Measurements from ENCODE around the gene KLF16.

Gene KLF16

DNA sequence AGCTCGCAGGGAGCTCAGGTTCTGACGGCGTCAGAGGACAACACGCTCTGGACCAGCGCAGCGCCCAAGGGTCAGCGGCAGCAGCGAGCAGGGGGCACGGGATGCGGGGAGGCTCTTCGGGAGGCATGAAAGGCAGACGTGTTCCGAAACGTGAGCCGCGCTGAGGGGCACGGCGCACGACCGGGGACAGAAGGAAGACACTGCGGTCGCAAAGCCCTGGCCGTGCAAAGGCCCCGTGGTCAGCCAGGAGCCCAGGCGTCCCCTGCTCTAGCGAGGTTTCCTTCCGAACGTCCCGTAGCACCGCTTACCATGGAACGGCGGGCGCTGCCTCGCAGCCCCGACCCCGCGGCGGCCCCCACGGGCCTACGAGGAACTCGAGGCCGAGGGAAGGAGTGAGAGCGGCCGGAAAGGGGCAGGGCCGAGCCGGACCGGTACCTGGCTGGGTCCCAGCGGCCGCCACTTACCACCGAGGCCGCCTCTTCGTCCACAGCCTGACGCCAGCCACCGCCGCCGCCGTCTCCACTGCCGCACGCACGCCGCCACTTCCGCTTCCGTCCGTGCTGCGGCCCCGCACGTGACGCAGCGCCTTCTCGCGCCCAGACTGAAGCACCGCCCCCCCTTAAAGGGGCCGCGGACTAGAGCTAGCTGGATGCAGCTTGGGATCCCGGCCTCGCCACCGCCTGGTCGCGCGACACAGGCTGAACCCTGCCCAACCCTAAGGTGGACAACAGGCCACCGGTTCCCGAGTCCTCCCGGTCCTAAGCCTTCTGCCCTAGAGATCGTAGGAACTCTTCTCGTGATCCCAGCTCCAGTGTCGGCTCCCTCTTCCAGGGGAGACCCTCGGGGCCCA is 12.5 kb upstream of the KLF16 start:
- peak overlapping the region; percentile 97 for H3K4me3 ChIP-seq (ENCODE audit: low read depth, low read length)
- TF ChIP-seq, protein P1, sequence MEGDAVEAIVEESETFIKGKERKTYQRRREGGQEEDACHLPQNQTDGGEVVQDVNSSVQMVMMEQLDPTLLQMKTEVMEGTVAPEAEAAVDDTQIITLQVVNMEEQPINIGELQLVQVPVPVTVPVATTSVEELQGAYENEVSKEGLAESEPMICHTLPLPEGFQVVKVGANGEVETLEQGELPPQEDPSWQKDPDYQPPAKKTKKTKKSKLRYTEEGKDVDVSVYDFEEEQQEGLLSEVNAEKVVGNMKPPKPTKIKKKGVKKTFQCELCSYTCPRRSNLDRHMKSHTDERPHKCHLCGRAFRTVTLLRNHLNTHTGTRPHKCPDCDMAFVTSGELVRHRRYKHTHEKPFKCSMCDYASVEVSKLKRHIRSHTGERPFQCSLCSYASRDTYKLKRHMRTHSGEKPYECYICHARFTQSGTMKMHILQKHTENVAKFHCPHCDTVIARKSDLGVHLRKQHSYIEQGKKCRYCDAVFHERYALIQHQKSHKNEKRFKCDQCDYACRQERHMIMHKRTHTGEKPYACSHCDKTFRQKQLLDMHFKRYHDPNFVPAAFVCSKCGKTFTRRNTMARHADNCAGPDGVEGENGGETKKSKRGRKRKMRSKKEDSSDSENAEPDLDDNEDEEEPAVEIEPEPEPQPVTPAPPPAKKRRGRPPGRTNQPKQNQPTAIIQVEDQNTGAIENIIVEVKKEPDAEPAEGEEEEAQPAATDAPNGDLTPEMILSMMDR (IDR thresholded peaks at IDR 0.05; ENCODE audit: low read depth, low read length): no peak

DNA sequence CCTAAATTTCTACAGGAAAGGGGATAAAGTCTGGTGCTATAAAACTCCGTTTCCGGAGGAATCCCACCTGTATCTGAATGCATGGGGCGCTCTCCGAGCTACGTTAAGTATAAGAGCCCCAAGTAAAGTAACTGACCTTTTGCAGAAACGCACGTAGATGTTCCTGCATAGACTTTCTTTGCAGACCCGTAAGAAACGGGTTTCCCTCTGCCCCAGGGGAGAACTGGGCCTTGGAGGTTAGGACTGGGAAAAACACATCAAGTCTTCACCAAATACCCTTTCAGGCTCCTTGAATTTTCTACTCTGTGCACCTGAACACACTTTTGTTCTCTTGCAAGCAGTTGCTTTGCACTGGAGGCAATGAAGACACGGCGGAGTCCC is 11.9 kb upstream of the KLF16 start:
- H3K4me3 ChIP-seq (ENCODE audit: low read depth, low read length): peak overlapping the region; percentile 97

DNA sequence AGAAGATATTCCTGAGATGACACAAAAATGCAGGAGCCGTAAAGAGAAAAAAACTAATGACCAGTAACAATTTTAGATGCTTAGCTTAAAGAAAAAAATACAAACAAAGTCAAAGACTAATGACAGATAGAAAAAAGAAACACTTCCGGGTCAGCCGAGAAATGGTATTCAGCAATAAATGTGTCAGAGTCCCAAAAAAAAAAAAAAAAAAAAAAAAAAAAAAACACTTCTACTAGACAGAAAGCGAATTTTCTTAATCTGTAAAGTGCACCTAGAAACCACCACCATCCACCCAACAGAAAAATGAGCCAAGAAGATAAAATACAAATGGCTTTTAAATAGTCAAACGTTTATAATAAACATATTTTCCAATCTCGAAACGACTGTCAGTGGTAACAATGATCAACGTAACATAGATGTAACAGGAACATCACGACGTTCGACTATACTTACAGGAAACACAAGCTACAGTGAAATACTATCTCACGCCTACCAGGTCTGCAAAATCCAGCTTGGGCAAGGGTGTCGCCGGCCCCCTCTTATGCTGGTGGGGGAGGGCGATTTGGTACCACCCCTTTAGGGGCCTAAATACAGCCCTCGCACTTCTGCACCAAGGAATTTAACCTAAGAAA is 11.3 kb upstream of the KLF16 start:
- peak overlapping the region; percentile 97 for H3K4me3 ChIP-seq (ENCODE audit: low read depth, low read length)
- TF ChIP-seq, protein P1 (IDR thresholded peaks at IDR 0.05; ENCODE audit: low read depth, low read length): no peak

DNA sequence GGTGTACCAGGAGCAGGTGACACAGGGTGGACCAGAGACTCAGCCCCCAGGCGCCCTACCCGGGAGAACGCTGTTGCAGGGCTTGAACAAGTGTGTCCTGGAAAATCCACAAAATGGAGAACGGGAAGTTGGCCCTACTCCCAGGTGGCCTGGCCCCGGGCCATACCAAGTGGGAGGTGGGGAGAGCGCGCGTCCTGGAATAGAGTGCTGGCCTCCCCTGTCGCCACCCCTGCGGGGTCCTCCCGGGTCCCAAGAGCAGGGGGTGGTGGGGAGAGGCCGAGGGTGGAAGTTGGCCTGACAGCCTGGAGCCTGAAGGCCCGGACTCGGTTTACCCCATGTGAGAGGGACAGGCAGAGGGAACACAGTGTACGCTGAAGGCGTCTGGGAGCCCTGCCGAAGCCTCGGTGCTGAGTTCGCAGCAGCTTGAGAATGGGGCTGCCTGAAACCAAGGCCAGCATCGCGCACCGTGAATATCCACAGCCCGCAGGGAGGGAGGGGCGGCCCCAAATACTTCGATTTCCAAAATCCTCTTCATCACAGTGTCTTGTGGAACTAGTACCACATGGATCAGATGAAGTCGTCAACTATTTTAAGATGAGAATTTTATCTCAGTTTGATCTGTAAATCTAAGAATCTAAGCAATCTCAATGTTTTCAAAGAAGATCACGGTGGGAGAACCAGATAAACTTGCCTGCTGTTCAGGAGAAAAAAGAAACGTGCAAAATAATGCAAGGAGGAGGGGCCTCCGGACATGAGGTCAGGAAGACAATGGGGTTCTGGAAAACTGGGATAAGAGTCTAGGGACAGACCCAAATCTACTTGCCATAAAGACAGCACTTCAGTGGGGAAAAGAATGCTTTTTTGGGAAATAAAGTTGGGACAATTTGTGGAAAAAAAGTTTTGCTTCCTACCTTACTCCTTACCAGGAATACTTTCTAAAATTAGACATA is 10.4 kb upstream of the KLF16 start:
- H3K4me3 ChIP-seq (ENCODE audit: low read depth, low read length): peak overlapping the region; percentile 97
- TF ChIP-seq, protein P1 (IDR thresholded peaks at IDR 0.05; ENCODE audit: low read depth, low read length): no peak

DNA sequence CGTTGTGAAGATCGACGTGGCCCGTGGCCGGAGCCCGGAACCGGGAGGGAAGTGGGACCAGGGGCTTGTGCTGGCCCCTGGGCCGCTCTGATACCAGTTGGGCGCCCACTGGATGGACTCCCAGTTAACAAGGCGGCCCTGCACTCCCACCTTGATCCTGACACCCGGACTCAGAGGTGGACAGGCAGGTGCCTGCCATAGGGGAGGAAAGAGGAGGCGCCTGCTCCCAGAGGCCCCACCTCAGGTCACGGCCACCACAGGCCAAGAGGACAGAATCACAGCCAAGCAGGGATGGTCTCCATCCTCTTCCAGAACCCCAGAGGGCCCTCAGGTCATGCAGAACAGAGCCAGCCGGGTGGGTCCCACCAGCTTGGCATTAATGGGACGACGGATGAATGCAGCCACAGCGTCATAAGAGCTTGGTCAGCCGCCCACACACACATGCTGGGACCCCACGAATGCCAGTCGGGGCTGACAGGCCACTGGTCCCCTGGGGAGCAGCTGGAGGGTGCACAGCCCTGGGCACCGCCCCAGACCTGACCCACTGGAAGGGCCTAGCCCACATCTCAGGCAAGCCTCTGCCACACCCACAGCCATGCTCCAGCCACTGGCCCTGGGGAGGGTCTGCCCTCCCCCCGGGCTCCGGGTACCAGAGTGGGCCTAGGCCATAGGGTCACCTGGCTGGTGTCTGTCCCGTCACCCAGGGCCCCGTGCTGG is 9.6 kb upstream of the KLF16 start:
- TF ChIP-seq, protein P1 (IDR thresholded peaks at IDR 0.05; ENCODE audit: low read depth, low read length): no peak
- H3K4me3 ChIP-seq (ENCODE audit: low read depth, low read length): no peak overlapping the region

DNA sequence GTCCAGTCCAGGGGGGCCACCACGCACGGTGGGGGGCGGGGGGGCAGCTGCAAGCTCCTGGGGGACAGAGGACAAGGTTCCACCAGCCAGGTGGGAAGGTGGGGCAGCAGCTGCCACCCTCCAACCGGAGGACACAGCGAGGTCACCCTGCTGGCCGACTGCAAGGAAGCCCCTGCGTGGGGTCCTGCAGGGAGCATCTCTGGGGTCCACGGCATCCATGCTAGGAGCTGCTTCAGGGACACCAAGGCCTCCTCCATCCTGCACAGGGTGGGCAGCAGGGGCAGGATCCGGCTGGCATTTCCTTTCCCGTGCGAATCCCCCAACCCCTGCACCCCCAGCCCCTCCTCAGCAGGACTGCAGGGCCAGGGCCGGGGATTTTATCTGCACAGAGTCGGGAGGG is 8.3 kb upstream of the KLF16 start:
- H3K4me3 ChIP-seq (ENCODE audit: low read depth, low read length): no peak overlapping the region
- TF ChIP-seq, protein P1 (IDR thresholded peaks at IDR 0.05; ENCODE audit: low read depth, low read length): no peak

DNA sequence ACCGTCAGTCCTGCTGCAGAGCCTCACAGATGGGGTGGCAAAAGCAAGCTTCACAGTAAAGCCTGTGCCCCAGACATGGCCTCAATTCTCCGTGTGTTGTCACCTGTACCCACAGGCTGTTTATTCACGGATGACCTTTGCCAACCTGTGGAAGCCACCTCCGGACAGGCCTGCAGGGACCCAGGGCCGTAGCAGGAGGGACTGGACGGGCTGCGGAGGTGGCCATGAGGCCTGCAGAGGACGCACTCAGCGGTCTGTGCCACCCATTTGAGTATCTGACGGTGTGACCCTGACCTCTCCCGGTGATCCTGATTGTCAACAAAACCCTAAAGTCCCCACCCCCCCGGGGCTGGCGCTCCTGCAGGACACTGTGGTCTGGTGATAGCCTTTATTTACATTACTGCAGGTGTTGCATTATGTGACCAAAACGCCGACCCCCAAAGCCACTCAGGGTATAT is 7.8 kb upstream of the KLF16 start:
- TF ChIP-seq, protein P1 (IDR thresholded peaks at IDR 0.05; ENCODE audit: low read depth, low read length): no peak
- H3K4me3 ChIP-seq (ENCODE audit: low read depth, low read length): no peak overlapping the region

Measured in WI38 (cell line).